ENCODE data around the gene SIPA1L3. TPM values are rescaled to one million over a fixed set of nuclear protein-coding genes. Genes with fewer than 3 reads are reported as not detected.

SIPA1L3 gene
- total and polyA plus RNA-seq, 2 of the 13 experiments (the other 11 are each of a cell fraction or from before 2014, with no cell fraction given) = 5.5 to 7.7 TPM

- 97% methylated on average over 35 of the region's 51 CpGs for WGBS (ENCODE audit: low lambda C conversion rate)
- in situ Hi-C loops (cut with HindIII; ENCODE audit: extremely low pct_ligation_motif_present, low pct_unique_long_range_greater_than_20kb) (no loop called here), intact Hi-C loops (cut with micrococcal nuclease; ENCODE audit: unreplicated experiment) (no loop called here)
- ATAC-seq (no peak), DNase-seq (ENCODE audit: low spot score) (no peak), FAIRE-seq (no peak)
- TF ChIP-seq TOE1 (CRISPR knock-in tag; IDR thresholded peaks at IDR 0.05) = no peak
- TF ChIP-seq BORCS8-MEF2B (CRISPR knock-in tag; IDR thresholded peaks at IDR 0.05) = no peak
- no peak for TF ChIP-seq ZNF674 (CRISPR knock-in tag; IDR thresholded peaks at IDR 0.05; ENCODE audit: low read depth)
- TF ChIP-seq DMTF1 (CRISPR knock-in tag; IDR thresholded peaks at IDR 0.05) = no peak
- TF ChIP-seq FOXO4 (CRISPR knock-in tag; conservative IDR thresholded peaks at IDR 0.05) = no peak
- TF ChIP-seq HNRNPK (IDR thresholded peaks at IDR 0.05; ENCODE audit: low read depth, low read length, poor library complexity, severe bottlenecking) = no peak
- TF ChIP-seq ZNF263 (CRISPR knock-in tag; IDR thresholded peaks at IDR 0.05) = no peak
- no peak for TF ChIP-seq SRSF9 (IDR thresholded peaks at IDR 0.05; ENCODE audit: borderline replicate concordance, insufficient read depth, low read depth, low read length, poor library complexity, severe bottlenecking)
- no peak for TF ChIP-seq CEBPB (IDR thresholded peaks at IDR 0.05; ENCODE audit: borderline replicate concordance, low read depth, low read length)
- TF ChIP-seq YEATS4 (CRISPR knock-in tag; IDR thresholded peaks at IDR 0.05; ENCODE audit: borderline replicate concordance) = no peak
- no peaks in the 10 kb centered on the region for H3K27me3 ChIP-seq (ENCODE audit: control insufficient read depth in 1 of 2, insufficient read depth in 2 of 2, low read length in 2 of 2)
- peaks cover 15% of the 10 kb centered on the region for H3K4me1 ChIP-seq (ENCODE audit: insufficient read depth, low read length)
- H2AFZ ChIP-seq (ENCODE audit: low read length) = no peak overlapping the region
- H4K20me1 ChIP-seq (ENCODE audit: insufficient read depth, low read length) = 0 out of 2 replicates have a peak, but pooled peaks cover 3% of the 10 kb centered on the region
- no peak overlapping the region for H3K27ac ChIP-seq (ENCODE audit: extremely low read length, insufficient read depth, low read length)
- no peak overlapping the region for H3K4me3 ChIP-seq (replicated peaks in 1 of 3; ENCODE audit: insufficient read depth in 1 of 3, low read depth in 2 of 3, low read length in 3 of 3)
- H3K36me3 ChIP-seq (replicated peaks in 1 of 2; ENCODE audit: control insufficient read depth in 1 of 2, insufficient read depth in 2 of 2, low read length in 2 of 2) = peaks cover 5 to 8% of the 10 kb centered on the region in 2 experiments; a peak in 1 of 5 replicates
- H3K4me2 ChIP-seq (ENCODE audit: low read depth, low read length) = no peak overlapping the region
- H3K79me2 ChIP-seq (ENCODE audit: insufficient read depth, low read length) = no peaks in the 10 kb centered on the region
- H3K9ac ChIP-seq (ENCODE audit: insufficient read depth, low read depth, low read length) = no peak overlapping the region
- no TSS peak for BruUV-seq (replicated peaks)
- CTCF ChIA-PET (ENCODE audit: low intra/inter-chr PET ratio, low total read pairs) = no interaction called here
- no peaks in the 10 kb centered on the region for H3K9me3 ChIP-seq (ENCODE audit: low read length)
- POLR2A ChIA-PET = no interaction called here
Observed at GRCh38 chr19:38081547-38082255, 174.7 kb downstream of the SIPA1L3 start.
